PC-9 (cell line): Measurements from ENCODE around the gene KLHDC8B.

Source experiments
- CTCF ChIP-seq: fragments of 200-600 bp; sonication (generic); conservative IDR thresholded peaks from 2 replicates; pipeline ENCODE4 v1.6.1; 2017; ENCODE audit warnings: mixed run types, antibody characterized with exemption, mild to moderate bottlenecking, moderate library complexity
- EZH2 ChIP-seq: fragments of 200-600 bp; sonication (generic); IDR thresholded peaks from 2 replicates; pipeline ENCODE4 v1.8.0; 2017; ENCODE audit warnings: antibody characterized with exemption, low read depth

GRCh38 chr3:49162751-49163419 is 8.5 kb upstream of the KLHDC8B start:
- TF ChIP-seq CTCF (no peak), EZH2 (no peak)
